HTERT RPE-1 (cell line): Measurements from ENCODE around the gene NTRK1.

Source experiments
- in situ Hi-C: fragments of 300-500 bp; cut with MboI; formaldehyde crosslinking; loops from 4 replicates; pipeline ENCODE4 v1.14.3; 2020; ENCODE audit warnings: low sequenced_read_pairs

NTRK1 gene

GRCh38 chr1:156856282-156856785 is 4.3 kb upstream of the NTRK1 start:
- in situ Hi-C loops, result no loop called here

- in situ Hi-C loops, result no loop called here
Observed at GRCh38 chr1:156857532-156857931, 3.1 kb upstream of the NTRK1 start.

- in situ Hi-C loops, result no loop called here
Observed at GRCh38 chr1:156858555-156858956, 2.1 kb upstream of the NTRK1 start.

GRCh38 chr1:156858959-156859522 is 1.6 kb upstream of the NTRK1 start, which contains the start of gene INSRR:
TSS of gene INSRR (minus strand) at chr1:156859117. CDS start at chr1:156858621, 496 bp downstream.
- in situ Hi-C loops, result no loop called here

- in situ Hi-C loops, result no loop called here
Observed at GRCh38 chr1:156859523-156860112, 1.0 kb upstream of the NTRK1 start.

GRCh38 chr1:156860113-156860627 is 495 bp upstream of the NTRK1 start:
- in situ Hi-C loops, result no loop called here

GRCh38 chr1:156862584-156862983 is 1.9 kb downstream of the NTRK1 start:
- in situ Hi-C loops, result no loop called here

GRCh38 chr1:156862997-156863599 is 2.4 kb downstream of the NTRK1 start:
- in situ Hi-C loops, result no loop called here

GRCh38 chr1:156863631-156864030 is 3.0 kb downstream of the NTRK1 start:
- in situ Hi-C loops, result no loop called here

GRCh38 chr1:156864796-156865195 is 4.1 kb downstream of the NTRK1 start:
- in situ Hi-C loops, result no loop called here

GRCh38 chr1:156865258-156865657 is 4.6 kb downstream of the NTRK1 start:
- in situ Hi-C loops, result no loop called here

GRCh38 chr1:156865865-156866248 is 5.2 kb downstream of the NTRK1 start:
- in situ Hi-C loops, result no loop called here

- in situ Hi-C loops, result no loop called here
Observed at GRCh38 chr1:156866249-156866909, 5.7 kb downstream of the NTRK1 start.

- in situ Hi-C loops, result no loop called here
Observed at GRCh38 chr1:156868341-156868740, 7.7 kb downstream of the NTRK1 start.

- in situ Hi-C loops, result no loop called here
Observed at GRCh38 chr1:156869455-156869854, 8.8 kb downstream of the NTRK1 start.

GRCh38 chr1:156873659-156874058 is 13.0 kb downstream of the NTRK1 start:
- in situ Hi-C loops, result no loop called here

- in situ Hi-C loops, result no loop called here
Observed at GRCh38 chr1:156874142-156874541, 13.5 kb downstream of the NTRK1 start.

- in situ Hi-C loops, result no loop called here
Observed at GRCh38 chr1:156874572-156875340, 14.1 kb downstream of the NTRK1 start.

- in situ Hi-C loops, result no loop called here
Observed at GRCh38 chr1:156875341-156875615, 14.6 kb downstream of the NTRK1 start.

GRCh38 chr1:156876281-156876680 is 15.6 kb downstream of the NTRK1 start:
- in situ Hi-C loops, result no loop called here
